GM23338 (cell line): ENCODE measurements around the gene CRY1. TPM values are rescaled to one million over a fixed set of nuclear protein-coding genes. Genes with fewer than 3 reads are reported as not detected.

Source experiments
- ATAC-seq: fragments of 200-7000 bp; cut with Tn5 transposase; 3 replicates; pipeline ENCODE4 v1.9.1; 2020
- DNase-seq: peaks from one replicate; pipeline ENCODE4 v3.0.0-alpha.2; 2015; ENCODE audit warnings: low spot score
- H2AFZ ChIP-seq: fragments of 200-600 bp; sonication (generic); 2 replicates; pipeline ENCODE4 v1.8.0; 2016; ENCODE audit warnings: antibody characterized with exemption, mild to moderate bottlenecking, moderate library complexity
- H3F3A ChIP-seq: fragments of 200-600 bp; sonication (generic); replicated peaks from 2 replicates; pipeline ENCODE4 v1.8.0; 2017; ENCODE audit warnings: antibody characterized with exemption, mixed run types, low read depth
- H3K27ac ChIP-seq: fragments of 200-600 bp; sonication (generic); 2 replicates; pipeline ENCODE4 v1.6.1; 2016; ENCODE audit warnings: low read depth
- H3K27me3 ChIP-seq: fragments of 200-600 bp; sonication (generic); 2 replicates; pipeline ENCODE4 v1.8.0; 2016; ENCODE audit warnings: mild to moderate bottlenecking, mixed run types, moderate library complexity; ENCODE audit not compliant: insufficient read depth
- H3K36me3 ChIP-seq: fragments of 200-600 bp; sonication (generic); 2 replicates; pipeline ENCODE4 v1.8.0; 2016; ENCODE audit warnings: mild to moderate bottlenecking; ENCODE audit not compliant: insufficient read depth
- H3K4me1 ChIP-seq: fragments of 200-600 bp; sonication (generic); 2 replicates; pipeline ENCODE4 v1.8.0; 2016; ENCODE audit warnings: mild to moderate bottlenecking, moderate library complexity; ENCODE audit not compliant: insufficient read depth
- H3K4me2 ChIP-seq: fragments of 200-600 bp; sonication (generic); 2 replicates; pipeline ENCODE4 v1.7.1; 2017; ENCODE audit warnings: mixed run types
- H3K4me3 ChIP-seq: fragments of 200-600 bp; sonication (generic); 2 replicates; pipeline ENCODE4 v1.6.1; 2016; ENCODE audit warnings: mixed run types
- H3K79me2 ChIP-seq: fragments of 200-600 bp; sonication (generic); replicated peaks from 2 replicates; pipeline ENCODE4 v1.8.0; 2017; ENCODE audit warnings: mild to moderate bottlenecking; ENCODE audit not compliant: insufficient read depth
- H3K9me2 ChIP-seq: fragments of 200-600 bp; sonication (generic); 2 replicates; pipeline ENCODE4 v1.8.0; 2017; ENCODE audit not compliant: insufficient read depth
- H4K20me1 ChIP-seq: fragments of 200-600 bp; sonication (generic); replicated peaks from 2 replicates; pipeline ENCODE4 v1.8.0; 2017; ENCODE audit warnings: mild to moderate bottlenecking; ENCODE audit not compliant: insufficient read depth
- H3K27ac Mint-ChIP-seq: 2 replicates; pipeline ENCODE4 v1.8.0; 2020; ENCODE audit warnings: inconsistent platforms, mild to moderate bottlenecking, moderate library complexity, mixed read lengths
- H3K27me3 Mint-ChIP-seq: 3 replicates; pipeline ENCODE4 v1.8.0; 2022; ENCODE audit warnings: low read depth, mild to moderate bottlenecking, moderate library complexity, mixed read lengths, inconsistent platforms; ENCODE audit not compliant: insufficient read depth, poor library complexity
- H3K36me3 Mint-ChIP-seq: 3 replicates; pipeline ENCODE4 v1.8.0; 2021; ENCODE audit warnings: low read depth, mild to moderate bottlenecking, inconsistent platforms, moderate library complexity, mixed read lengths
- H3K4me1 Mint-ChIP-seq: 3 replicates; pipeline ENCODE4 v1.8.0; 2020; ENCODE audit warnings: mild to moderate bottlenecking, inconsistent platforms, mixed read lengths
- H3K4me3 Mint-ChIP-seq: 3 replicates; pipeline ENCODE4 v1.8.0; 2021; ENCODE audit warnings: moderate library complexity, mild to moderate bottlenecking, inconsistent platforms, mixed read lengths
- H3K9me3 Mint-ChIP-seq: 3 replicates; pipeline ENCODE4 v1.8.0; 2020; ENCODE audit warnings: moderate library complexity, mild to moderate bottlenecking, inconsistent platforms, mixed read lengths
- CREB1 ChIP-seq: fragments of 250-450 bp; sonication (Bioruptor Pico); IDR thresholded peaks from 2 replicates; pipeline ENCODE4 v1.5.0; 2020; ENCODE audit warnings: low read depth, mild to moderate bottlenecking, moderate library complexity
- CTCF ChIP-seq, 2 experiments: fragments of 200-600 bp in 1 of 2; sonication (generic) in 1 of 2; conservative IDR thresholded peaks; 2 replicates each; pipeline versions ENCODE4 v1.5.1 to v1.6.1; 2016 to 2017; ENCODE audit warnings: antibody characterized with exemption in 2 of 2, low read depth in 2 of 2, mild to moderate bottlenecking in 2 of 2, moderate library complexity in 1 of 2
- ETS1 ChIP-seq: IDR thresholded peaks from 2 replicates; pipeline ENCODE4 v1.6.1; 2016; ENCODE audit warnings: antibody characterized with exemption
- EZH2 ChIP-seq: fragments of 200-600 bp; sonication (generic); IDR thresholded peaks from one replicate; pipeline ENCODE4 v1.8.0; 2017; ENCODE audit warnings: antibody characterized with exemption, mild to moderate bottlenecking, low read depth; ENCODE audit not compliant: unreplicated experiment
- EZH2phosphoT487 ChIP-seq: fragments of 200-600 bp; sonication (generic); IDR thresholded peaks from one replicate; pipeline ENCODE4 v1.8.1; 2018; ENCODE audit warnings: antibody characterized with exemption; ENCODE audit not compliant: unreplicated experiment
- NANOG ChIP-seq: IDR thresholded peaks from 2 replicates; pipeline ENCODE4 v1.6.1; 2016; ENCODE audit warnings: antibody characterized with exemption, borderline replicate concordance
- POLR2AphosphoS5 ChIP-seq: IDR thresholded peaks from 2 replicates; pipeline ENCODE4 v1.6.1; 2016; ENCODE audit warnings: antibody characterized with exemption, low read depth
- REST ChIP-seq: IDR thresholded peaks from one replicate; pipeline ENCODE4 v1.6.1; 2018; ENCODE audit warnings: antibody characterized with exemption; ENCODE audit not compliant: unreplicated experiment
- ZNF462 ChIP-seq: fragments of 250-450 bp; sonication (Bioruptor Pico); IDR thresholded peaks from 2 replicates; pipeline ENCODE4 v1.5.0; 2020; ENCODE audit warnings: mild to moderate bottlenecking, moderate library complexity
- polyA plus RNA-seq: library from polyadenylated mRNA; unstranded; fragments of >200 nt; fragmentation: Nextera tagmentation; extraction: Ambion mirVana; gene quantifications from 2 replicates; pipeline ENCODE4 v1.2.1, GENCODE V29; 2016
- total RNA-seq: library from RNA; depleted of rRNA; stranded (reverse); fragments of >200 nt; shearing (Covaris generic); gene quantifications from 2 replicates; pipeline ENCODE4 v1.2.3, GENCODE V29; 2014

The CRY1 gene
- total and polyA plus RNA-seq, 2 experiments from 2014 or later = 27.7 to 28.2 TPM

GRCh38 chr12:107012736-107013425 is 80.5 kb downstream of the CRY1 start:
- no peak overlapping the region for H3K4me2 ChIP-seq
- Mint-ChIP-seq H3K4me3 (no peak overlapping the region), H3K9me3 (no peaks in the 10 kb centered on the region), H3K27me3 (no peaks in the 10 kb centered on the region), H3K36me3 (no peaks in the 10 kb centered on the region; the same call in 2 of the 3 replicates), H3K4me1 (no peaks in the 10 kb centered on the region), H3K27ac (no peak overlapping the region)
- no peaks in the 10 kb centered on the region for H3K9me2 ChIP-seq
- H3K79me2 ChIP-seq = no peaks in the 10 kb centered on the region
- TF ChIP-seq REST (no peak), EZH2phosphoT487 (no peak), EZH2 (no peak), POLR2AphosphoS5 (no peak), CREB1 (CRISPR knock-in tag) (no peak), ZNF462 (CRISPR knock-in tag) (no peak), NANOG (no peak), ETS1 (no peak), CTCF (conservative IDR thresholded peaks at IDR 0.05; ENCODE audit: low read depth in 2 of 2) (no peak)
- H3K36me3 ChIP-seq = 0 out of 2 replicates have a peak, but pooled peaks cover 4% of the 10 kb centered on the region
- DNase-seq (no peak), ATAC-seq (no peak)
- H4K20me1 ChIP-seq = no peaks in the 10 kb centered on the region
- no peaks in the 10 kb centered on the region for H3F3A ChIP-seq
- no peaks in the 10 kb centered on the region for H3K4me1 ChIP-seq
- no peak overlapping the region for H3K27ac ChIP-seq
- no peak overlapping the region for H3K4me3 ChIP-seq
- no peak overlapping the region for H2AFZ ChIP-seq
- H3K27me3 ChIP-seq = no peaks in the 10 kb centered on the region
